Panc1 (cell line): ENCODE measurements around the gene FBLN1. TPM values are rescaled to one million over a fixed set of nuclear protein-coding genes. Genes with fewer than 3 reads are reported as not detected.

ENCODE experiments used
- ATAC-seq: fragments of 200-7000 bp; cut with Tn5 transposase; 2 replicates; pipeline ENCODE4 v1.9.1; 2020; ENCODE audit warnings: mild to moderate bottlenecking, moderate library complexity
- BruUV-seq: library from RNA; stranded (reverse); fragments of 400-500 nt; replicated peaks from 2 replicates; lab custom pipeline; 2021; lab: Mats Ljungman, UMichigan
- CTCF ChIA-PET: fragments of 300-600 bp; sonication (Branson Sonifier 250); formaldehyde crosslinking; loops from one replicate; lab custom pipeline; 2022; ENCODE audit warnings: antibody characterized with exemption; lab: Charles Lee
- POLR2A ChIA-PET: fragments of 300-600 bp; sonication (Branson Sonifier 250); formaldehyde crosslinking; loops from one replicate; lab custom pipeline; 2022; ENCODE audit warnings: antibody characterized with exemption; lab: Charles Lee
- DNase-seq: peaks from one replicate; pipeline ENCODE4 v3.0.0-alpha.2; 2010; ENCODE audit warnings: low read depth, low spot score
- H3K27ac ChIP-seq: 2 replicates; pipeline ENCODE4 v1.5.1; 2011; ENCODE audit warnings: mild to moderate bottlenecking, low read length, inconsistent platforms
- H3K27me3 ChIP-seq: fragments of 200-500 bp; sonication (Bioruptor generic); 2 replicates; pipeline ENCODE4 v1.6.0; 2014; ENCODE audit warnings: low read length, inconsistent platforms; ENCODE audit not compliant: control insufficient read depth, insufficient read depth
- H3K36me3 ChIP-seq: fragments of 200-500 bp; sonication (Bioruptor generic); 2 replicates; pipeline ENCODE4 v1.5.1; 2014; ENCODE audit warnings: inconsistent platforms, mild to moderate bottlenecking, low read length, moderate library complexity; ENCODE audit not compliant: control insufficient read depth, insufficient read depth
- H3K4me1 ChIP-seq: 2 replicates; pipeline ENCODE4 v1.5.1; 2011; ENCODE audit warnings: inconsistent platforms, mild to moderate bottlenecking, low read length, moderate library complexity; ENCODE audit not compliant: control insufficient read depth, insufficient read depth
- H3K4me3 ChIP-seq, 2 experiments: 2 replicates each; pipeline ENCODE4 v1.5.1; 2011 to 2012; ENCODE audit warnings: low read depth in 2 of 2, low read length in 2 of 2, mild to moderate bottlenecking in 2 of 2, inconsistent platforms in 1 of 2, moderate library complexity in 1 of 2
- H3K9me3 ChIP-seq: fragments of 200-500 bp; sonication (Bioruptor generic); 2 replicates; pipeline ENCODE4 v1.5.1; 2014; ENCODE audit warnings: low read depth, mild to moderate bottlenecking, inconsistent platforms, low read length, moderate library complexity; ENCODE audit not compliant: control insufficient read depth, insufficient read depth
- CTCF ChIP-seq: fragments of 450-650 bp; IDR thresholded peaks from 2 replicates; pipeline ENCODE4 v1.5.1; 2017; ENCODE audit warnings: mild to moderate bottlenecking
- POLR2AphosphoS5 ChIP-seq: IDR thresholded peaks from 2 replicates; pipeline ENCODE4 v1.6.1; 2012; ENCODE audit warnings: mild to moderate bottlenecking, low read depth, low read length, moderate library complexity
- REST ChIP-seq, 2 experiments: IDR thresholded peaks; 2 replicates each; pipeline ENCODE4 v1.6.1; 2011 to 2012; ENCODE audit warnings: low read depth in 2 of 2, control low read depth in 1 of 2, low read length in 1 of 2, mild to moderate bottlenecking in 1 of 2, moderate library complexity in 1 of 2; ENCODE audit not compliant: insufficient read depth in 1 of 2
- SIN3A ChIP-seq: IDR thresholded peaks from 2 replicates; pipeline ENCODE4 v1.6.1; 2012; ENCODE audit warnings: low read depth, mild to moderate bottlenecking, low read length, moderate library complexity, borderline replicate concordance; ENCODE audit not compliant: insufficient read depth
- TCF7L2 ChIP-seq: IDR thresholded peaks from 2 replicates; pipeline ENCODE4 v1.6.1; 2011; ENCODE audit warnings: mild to moderate bottlenecking, low read depth, low read length, inconsistent platforms
- in situ Hi-C: cut with HindIII; loops from 2 replicates; pipeline ENCODE4 v1.10.0; 2016; ENCODE audit warnings: low sequenced_read_pairs, low pct_unique_long_range_greater_than_20kb
- intact Hi-C: fragments of 100-400 bp; cut with micrococcal nuclease; formaldehyde crosslinking; loops from one replicate; pipeline ENCODE4 v1.10.0; 2022; ENCODE audit not compliant: unreplicated experiment
- total RNA-seq: library from RNA; stranded (reverse); gene quantifications from one replicate; pipeline ENCODE4 v1.2.1, GENCODE V29; 2021; ENCODE audit not compliant: unreplicated experiment

The FBLN1 gene
- total RNA-seq, 1 experiment from 2014 or later: 143 TPM

GRCh38 chr22:45562102-45562501, 59.4 kb downstream of the FBLN1 start:
- ATAC-seq (0 out of 2 replicates have a peak, but pooled peaks have one; percentile 17), DNase-seq (no peak)
- H3K4me3 ChIP-seq: no peak overlapping the region
- intact Hi-C loops (no loop called here), in situ Hi-C loops (no loop called here)
- no TSS peak for BruUV-seq
- TF ChIP-seq TCF7L2: no peak
- TF ChIP-seq SIN3A: no peak
- TF ChIP-seq CTCF: no peak
- no peak for TF ChIP-seq REST (IDR thresholded peaks at IDR 0.05; ENCODE audit: insufficient read depth in 1 of 2, low read depth in 2 of 2, low read length in 1 of 2)
- no peak for TF ChIP-seq POLR2AphosphoS5
- CTCF ChIA-PET: no interaction called here
- H3K27ac ChIP-seq: no peak overlapping the region
- POLR2A ChIA-PET: no interaction called here
- H3K9me3 ChIP-seq: no peaks in the 10 kb centered on the region; the same call in 1 of the 2 replicates
- H3K4me1 ChIP-seq: no peaks in the 10 kb centered on the region
- no peaks in the 10 kb centered on the region for H3K27me3 ChIP-seq
- no peaks in the 10 kb centered on the region for H3K36me3 ChIP-seq

GRCh38 chr22:45562537-45563361, 60.1 kb downstream of the FBLN1 start:
- ChIA-PET CTCF (interaction anchor here (0.5 kb wide), 1 partner anchor 41 kb away, joined by 3 read pairs; no protein-coding TSS in a partner anchor), POLR2A (interaction anchor here (0.6 kb wide), 1 partner anchor 309 kb away, joined by 11 read pairs; no protein-coding TSS in a partner anchor)
- Histone ChIP-seq H3K4me1 (no peaks in the 10 kb centered on the region), H3K27me3 (no peaks in the 10 kb centered on the region), H3K36me3 (no peaks in the 10 kb centered on the region), H3K27ac (no peak overlapping the region), H3K9me3 (no peaks in the 10 kb centered on the region; the same call in 1 of the 2 replicates), H3K4me3 (no peak overlapping the region)
- intact Hi-C loops: no loop called here
- ATAC-seq (peak; percentile 17; the same call in 1 of the 2 replicates), DNase-seq (no peak)
- in situ Hi-C loops: no loop called here
- no peak for TF ChIP-seq SIN3A
- TF ChIP-seq POLR2AphosphoS5: no peak
- no TSS peak for BruUV-seq
